Measurements from ENCODE around the gene CHRM1. TPM values are rescaled to one million over a fixed set of nuclear protein-coding genes. Genes with fewer than 3 reads are reported as not detected.
"Not testable (repeated sequence)": the region's sequence is repeated elsewhere in the genome, so short reads cannot be mapped to it uniquely, and the experiment has no call there.

Gene CHRM1
- total RNA-seq, 2 experiments from 2014 or later: not detected

DNA sequence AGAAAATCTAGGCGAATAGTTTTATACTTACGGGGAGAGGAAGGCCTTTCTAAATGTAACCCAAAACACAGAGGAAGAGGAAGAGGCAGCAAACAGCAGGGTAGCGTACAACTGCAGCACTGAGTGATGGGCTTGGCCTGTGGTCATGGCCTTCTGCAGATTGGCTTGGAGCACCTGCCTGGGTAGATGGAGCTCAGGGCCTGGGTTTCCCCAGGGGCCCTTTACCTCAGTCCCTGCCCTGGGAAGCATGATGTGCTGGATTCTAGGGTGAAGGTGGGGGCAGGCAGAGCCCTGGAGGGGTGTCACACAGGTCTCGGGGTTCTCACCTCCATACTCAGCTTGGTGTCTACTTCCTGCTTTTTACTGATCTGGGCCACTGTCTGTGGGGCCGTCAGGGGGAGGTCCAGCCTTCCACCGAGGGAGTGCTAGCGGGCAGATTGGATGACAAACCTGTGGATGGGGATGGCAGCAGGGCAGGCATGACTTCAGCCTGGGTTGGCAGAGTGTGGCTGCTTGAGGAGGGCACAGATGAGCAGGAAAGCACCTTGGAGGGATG, 27.7 kb upstream of the CHRM1 start:
- ChIA-PET POLR2A (no interaction called here), CTCF (no interaction called here)
- intact Hi-C loops (cut with DNase I, micrococcal nuclease): no loop called here
- Histone ChIP-seq H3K9me3 (ENCODE audit: control insufficient read depth in 1 of 2, insufficient read depth in 1 of 2, low read length in 2 of 2) (no peaks in the 10 kb centered on the region), H3K4me1 (ENCODE audit: insufficient read depth, low read length) (no peaks in the 10 kb centered on the region), H3K27ac (ENCODE audit: low read depth in 1 of 2, low read length in 2 of 2) (no peak overlapping the region), H3K27me3 (ENCODE audit: control insufficient read depth in 1 of 2, insufficient read depth in 2 of 2, low read length in 2 of 2) (peaks cover 0 to 6% of the 10 kb centered on the region in 2 experiments), H3K4me3 (ENCODE audit: low read length) (no peak overlapping the region), H3K36me3 (ENCODE audit: insufficient read depth, low read length) (no peaks in the 10 kb centered on the region)
- Mint-ChIP-seq H3K36me3 (ENCODE audit: low read depth) (no peaks in the 10 kb centered on the region), H3K27ac (no peak overlapping the region), H3K4me1 (ENCODE audit: low read depth) (no peaks in the 10 kb centered on the region), H3K27me3 (peaks cover 41% of the 10 kb centered on the region), H3K4me3 (no peak overlapping the region), H3K9me3 (no peaks in the 10 kb centered on the region)
- ATAC-seq (ENCODE audit: poor library complexity) (no peak), DNase-seq (no peak)
- TF ChIP-seq, protein P1, sequence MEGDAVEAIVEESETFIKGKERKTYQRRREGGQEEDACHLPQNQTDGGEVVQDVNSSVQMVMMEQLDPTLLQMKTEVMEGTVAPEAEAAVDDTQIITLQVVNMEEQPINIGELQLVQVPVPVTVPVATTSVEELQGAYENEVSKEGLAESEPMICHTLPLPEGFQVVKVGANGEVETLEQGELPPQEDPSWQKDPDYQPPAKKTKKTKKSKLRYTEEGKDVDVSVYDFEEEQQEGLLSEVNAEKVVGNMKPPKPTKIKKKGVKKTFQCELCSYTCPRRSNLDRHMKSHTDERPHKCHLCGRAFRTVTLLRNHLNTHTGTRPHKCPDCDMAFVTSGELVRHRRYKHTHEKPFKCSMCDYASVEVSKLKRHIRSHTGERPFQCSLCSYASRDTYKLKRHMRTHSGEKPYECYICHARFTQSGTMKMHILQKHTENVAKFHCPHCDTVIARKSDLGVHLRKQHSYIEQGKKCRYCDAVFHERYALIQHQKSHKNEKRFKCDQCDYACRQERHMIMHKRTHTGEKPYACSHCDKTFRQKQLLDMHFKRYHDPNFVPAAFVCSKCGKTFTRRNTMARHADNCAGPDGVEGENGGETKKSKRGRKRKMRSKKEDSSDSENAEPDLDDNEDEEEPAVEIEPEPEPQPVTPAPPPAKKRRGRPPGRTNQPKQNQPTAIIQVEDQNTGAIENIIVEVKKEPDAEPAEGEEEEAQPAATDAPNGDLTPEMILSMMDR (IDR thresholded peaks at IDR 0.05): no peak

DNA sequence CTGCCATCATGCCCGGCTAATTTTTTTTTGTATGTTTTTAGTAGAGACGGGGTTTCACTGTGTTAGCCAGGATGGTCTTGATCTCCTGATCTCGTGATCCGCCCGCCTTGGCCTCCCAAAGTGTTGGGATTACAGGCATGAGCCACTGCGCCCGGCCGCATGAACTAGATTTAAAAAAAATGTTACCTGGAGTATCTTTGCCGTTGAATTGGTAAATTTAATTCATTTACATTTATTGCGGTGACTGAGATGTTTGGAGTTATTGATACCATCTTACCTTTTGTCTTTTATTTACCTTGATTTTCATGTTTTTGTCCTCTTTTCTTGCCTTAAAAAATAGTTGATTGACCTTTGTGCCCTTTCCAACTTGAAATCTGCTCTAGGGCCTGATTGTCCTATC, 24.4 kb upstream of the CHRM1 start:
- H3K9me3 ChIP-seq (ENCODE audit: control insufficient read depth in 1 of 2, insufficient read depth in 1 of 2, low read length in 2 of 2); H3K4me3 Mint-ChIP-seq; H3K27ac Mint-ChIP-seq; H3K4me1 ChIP-seq (ENCODE audit: insufficient read depth, low read length); H3K36me3 Mint-ChIP-seq (ENCODE audit: low read depth); H3K4me1 Mint-ChIP-seq (ENCODE audit: low read depth); ATAC-seq (ENCODE audit: poor library complexity); H3K9me3 Mint-ChIP-seq; H3K27ac ChIP-seq (ENCODE audit: low read depth in 1 of 2, low read length in 2 of 2); DNase-seq; intact Hi-C loops (cut with DNase I, micrococcal nuclease); H3K4me3 ChIP-seq (ENCODE audit: low read length); H3K27me3 ChIP-seq (ENCODE audit: control insufficient read depth in 1 of 2, insufficient read depth in 2 of 2, low read length in 2 of 2); CTCF ChIA-PET; H3K36me3 ChIP-seq (ENCODE audit: insufficient read depth, low read length); POLR2A ChIA-PET: not testable (repeated sequence)
- H3K27me3 Mint-ChIP-seq: peaks cover 36% of the 10 kb centered on the region

DNA sequence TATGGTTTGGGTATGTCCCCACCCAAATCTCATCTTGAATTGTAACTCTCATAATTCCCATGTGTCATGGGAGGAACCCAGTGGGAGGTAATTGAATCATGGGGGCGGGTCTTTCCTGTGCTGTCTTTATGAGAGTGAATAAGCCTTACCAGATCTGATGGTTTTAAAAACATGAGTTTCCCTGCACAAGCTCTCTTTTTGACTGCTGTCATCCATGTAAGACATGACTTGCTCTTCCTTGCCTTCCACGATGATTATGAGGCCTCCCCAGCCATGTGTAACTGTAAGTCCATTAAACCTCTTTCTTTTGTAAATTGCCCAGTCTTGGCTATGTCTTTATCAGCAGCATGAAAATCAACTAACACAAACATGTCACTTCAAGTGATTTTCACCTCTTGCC, 16.4 kb upstream of the CHRM1 start:
- H3K27ac Mint-ChIP-seq; H3K4me1 Mint-ChIP-seq (ENCODE audit: low read depth); H3K36me3 ChIP-seq (ENCODE audit: insufficient read depth, low read length); H3K9me3 Mint-ChIP-seq; H3K36me3 Mint-ChIP-seq (ENCODE audit: low read depth); H3K27me3 ChIP-seq (ENCODE audit: control insufficient read depth in 1 of 2, insufficient read depth in 2 of 2, low read length in 2 of 2); H3K4me1 ChIP-seq (ENCODE audit: insufficient read depth, low read length); H3K4me3 Mint-ChIP-seq; H3K27me3 Mint-ChIP-seq; H3K9me3 ChIP-seq (ENCODE audit: control insufficient read depth in 1 of 2, insufficient read depth in 1 of 2, low read length in 2 of 2); DNase-seq; H3K27ac ChIP-seq (ENCODE audit: low read depth in 1 of 2, low read length in 2 of 2); POLR2A ChIA-PET; H3K4me3 ChIP-seq (ENCODE audit: low read length); intact Hi-C loops (cut with DNase I, micrococcal nuclease); CTCF ChIA-PET; ATAC-seq (ENCODE audit: poor library complexity): not testable (repeated sequence)

DNA sequence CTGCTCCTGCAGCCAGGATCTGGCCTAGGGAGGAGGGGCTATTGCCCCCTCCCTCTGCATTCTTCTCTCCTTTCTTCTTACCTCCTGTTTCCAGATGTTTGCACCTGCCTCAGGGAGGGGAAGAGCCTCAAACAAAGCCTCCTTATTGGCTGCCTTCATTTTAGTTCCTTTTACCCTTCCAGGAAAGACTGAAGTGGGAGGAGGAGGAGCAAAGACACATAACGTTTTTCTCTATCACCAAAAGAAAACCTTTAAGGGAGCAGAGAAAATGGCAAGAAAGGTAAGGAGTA, 13.3 kb upstream of the CHRM1 start:
- H3K27ac Mint-ChIP-seq: no peak overlapping the region
- no peak overlapping the region for H3K4me3 ChIP-seq (ENCODE audit: low read length)
- no peak for ATAC-seq (ENCODE audit: poor library complexity)
- no peak for DNase-seq
- no peak overlapping the region for H3K4me3 Mint-ChIP-seq
- H3K27me3 Mint-ChIP-seq: peaks cover 25% of the 10 kb centered on the region
- H3K36me3 Mint-ChIP-seq (ENCODE audit: low read depth): no peaks in the 10 kb centered on the region
- POLR2A ChIA-PET: no interaction called here
- no peaks in the 10 kb centered on the region for H3K36me3 ChIP-seq (ENCODE audit: insufficient read depth, low read length)
- intact Hi-C loops (cut with DNase I, micrococcal nuclease): no loop called here
- H3K27me3 ChIP-seq (ENCODE audit: control insufficient read depth in 1 of 2, insufficient read depth in 2 of 2, low read length in 2 of 2): peaks cover 7 to 23% of the 10 kb centered on the region in 2 experiments
- H3K27ac ChIP-seq (ENCODE audit: low read depth in 1 of 2, low read length in 2 of 2): no peak overlapping the region
- H3K4me1 ChIP-seq (ENCODE audit: insufficient read depth, low read length): no peaks in the 10 kb centered on the region
- peaks cover 0 to 7% of the 10 kb centered on the region in 2 experiments for H3K9me3 ChIP-seq (ENCODE audit: control insufficient read depth in 1 of 2, insufficient read depth in 1 of 2, low read length in 2 of 2)
- H3K9me3 Mint-ChIP-seq: peaks cover 3% of the 10 kb centered on the region
- TF ChIP-seq, protein P1 (IDR thresholded peaks at IDR 0.05): no peak
- CTCF ChIA-PET: no interaction called here
- no peaks in the 10 kb centered on the region for H3K4me1 Mint-ChIP-seq (ENCODE audit: low read depth)

All from CD4-positive, alpha-beta T cell (primary cell).